NT2/D1 (cell line): Measurements from ENCODE around the gene CD9.

Source experiments
- SUZ12 ChIP-seq: IDR thresholded peaks from 2 replicates; pipeline ENCODE4 v1.6.1; 2011; ENCODE audit not compliant: insufficient read length, insufficient read depth; ENCODE audit errors: extremely low read depth
- YY1 ChIP-seq: IDR thresholded peaks from 2 replicates; pipeline ENCODE4 v1.6.1; 2011; ENCODE audit not compliant: insufficient read length, insufficient read depth
- ZNF274 ChIP-seq: IDR thresholded peaks from 2 replicates; pipeline ENCODE4 v1.6.1; 2011; ENCODE audit warnings: mild to moderate bottlenecking, low read depth, low read length

DNA sequence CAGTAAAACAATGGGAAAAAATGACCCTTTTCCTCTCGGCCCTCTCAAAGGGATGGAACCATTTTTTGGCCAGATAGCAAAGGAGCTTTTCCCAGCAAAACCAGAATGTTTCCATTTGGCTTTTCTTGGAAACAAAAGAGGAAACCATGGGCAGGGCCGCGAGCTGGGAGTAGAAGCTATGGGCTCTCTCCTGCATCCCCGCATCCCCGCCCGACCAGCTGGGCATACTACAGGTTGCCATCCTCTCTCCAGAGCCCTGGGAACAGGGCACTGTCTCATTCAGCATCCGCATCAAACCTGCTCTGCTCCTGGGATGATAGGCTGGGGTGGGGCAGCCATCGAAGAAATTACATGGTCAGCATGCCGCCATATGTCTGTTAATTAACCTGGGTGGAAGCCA is 20.9 kb downstream of the CD9 start:
- TF ChIP-seq SUZ12 (no peak), ZNF274 (no peak), YY1 (no peak)
